Stimulated activated CD8-positive, alpha-beta memory T cell treated with anti-CD3 and anti-CD28 coated beads, Interleukin-4, amount 100 ng/mL, for 1 hour (primary cell): ENCODE results near the gene DONSON.
A peak's percentile ranks its signal among the peaks of the same experiment; 100 is the strongest.

Experiments
- DNase-seq, 2 donors: peaks; one replicate each; pipeline ENCODE4 v3.0.0-alpha.2; 2020; ENCODE audit warnings: low read depth in 2 of 2, low spot score in 1 of 2

DONSON gene

GRCh38 chr21:33542640-33543504 lies 45.6 kb downstream of the DONSON start, which contains the start of gene SON:
TSS of gene SON (plus strand) at chr21:33543038. CDS start at chr21:33543093, 55 bp downstream.
- DNase-seq = peak; percentile 94

DNA sequence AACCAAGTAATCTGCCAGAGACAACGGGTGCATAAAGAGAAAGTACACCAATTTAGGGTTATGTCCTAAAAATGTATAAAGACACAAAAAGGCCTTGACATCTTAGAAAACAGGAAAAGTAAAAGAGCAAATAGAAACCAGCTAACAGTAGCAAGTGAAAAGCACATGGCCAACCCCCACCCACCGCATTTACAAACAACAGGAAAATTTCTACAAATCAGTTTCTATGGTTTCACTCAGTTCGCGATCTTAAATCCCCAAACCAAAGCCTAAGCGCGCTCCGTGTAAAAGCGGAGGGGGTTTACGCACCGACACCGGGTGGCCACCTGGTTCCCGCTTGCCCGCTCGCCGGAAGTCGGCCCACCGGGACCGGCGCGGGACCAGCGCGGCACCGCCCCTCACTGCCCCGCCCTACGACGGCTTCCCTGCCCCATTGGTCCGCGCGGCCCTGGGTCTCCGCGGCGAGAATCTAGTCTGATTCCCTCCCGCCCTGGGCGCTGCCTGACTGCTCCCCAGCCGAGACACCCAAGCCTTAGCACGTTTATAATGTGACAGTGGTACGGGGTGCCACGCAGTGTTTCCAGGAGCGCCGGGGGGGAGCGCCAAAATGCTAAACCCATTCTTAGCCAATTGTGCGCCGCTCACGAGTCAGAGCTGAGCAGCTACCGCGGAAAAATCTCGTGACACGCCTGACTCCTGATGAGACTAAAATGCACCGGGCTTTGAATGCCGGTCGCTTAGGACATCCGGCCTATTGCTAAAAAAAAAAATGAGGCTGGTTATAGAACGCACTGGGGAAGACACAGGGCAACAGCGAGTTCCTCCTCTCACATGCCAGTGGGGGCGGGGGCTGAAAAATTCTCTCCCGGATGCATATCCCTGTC lies 46.5 kb downstream of the DONSON start, which contains the start of gene GART:
TSS of gene GART (minus strand) at position 362 of the 884 bp plus-strand sequence. CDS start 2,802 bp downstream, outside the sequence.
- peak; percentile 36 to 64 for DNase-seq

DNA sequence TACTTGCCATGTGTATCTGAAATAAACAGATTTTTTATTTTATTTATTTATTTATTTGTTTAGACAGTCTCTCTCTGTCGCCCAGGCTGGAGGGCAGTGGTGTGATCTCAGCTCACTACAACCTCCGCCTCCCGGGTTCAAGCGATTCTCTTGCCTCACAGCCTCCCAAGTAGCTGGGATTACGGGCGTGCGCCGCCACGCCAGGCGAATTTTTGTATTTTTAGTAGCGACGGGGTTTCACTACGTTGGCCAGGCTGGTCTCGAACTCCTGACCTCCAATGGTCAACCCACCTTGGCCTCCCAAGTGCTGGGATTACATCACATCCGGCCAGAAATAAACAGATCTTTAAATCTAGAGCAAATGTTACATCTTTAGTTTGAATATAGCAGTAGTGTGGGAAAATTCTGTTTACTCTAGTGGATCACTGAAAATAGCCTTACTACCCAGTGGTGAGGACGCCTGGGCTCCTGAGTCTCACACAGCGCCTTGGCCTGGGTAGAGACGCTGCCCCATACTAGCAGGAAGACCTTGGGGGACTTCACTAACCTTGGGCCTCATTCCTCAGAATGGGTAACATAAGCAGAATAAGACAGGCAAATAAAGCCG lies 47.3 kb downstream of the DONSON start:
- no peak for DNase-seq

DNA sequence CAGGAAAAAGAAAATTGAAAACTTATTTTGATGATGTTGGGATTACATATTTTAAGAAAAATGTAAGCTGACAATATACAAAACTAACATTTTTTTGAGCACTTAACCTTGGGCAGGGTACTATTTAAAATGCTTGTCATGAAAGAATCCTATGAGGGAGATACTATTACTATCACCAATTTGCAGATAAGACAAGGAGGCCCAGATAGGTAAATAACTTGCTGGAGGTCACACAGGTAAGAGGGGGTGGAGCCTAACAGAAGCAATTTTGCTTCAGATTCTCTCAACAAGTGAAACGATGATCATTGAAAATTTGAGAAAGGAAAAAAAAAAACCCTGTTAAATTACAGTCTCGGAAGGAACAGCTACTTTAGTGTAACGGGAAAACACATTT lies 47.8 kb downstream of the DONSON start:
- no peak for DNase-seq

GRCh38 chr21:33539616-33540015 lies 48.9 kb downstream of the DONSON start:
- DNase-seq = no peak

- DNase-seq = no peak
These were observed 51.3 kb downstream of the DONSON start for GRCh38 chr21:33537212-33537611.

DNA sequence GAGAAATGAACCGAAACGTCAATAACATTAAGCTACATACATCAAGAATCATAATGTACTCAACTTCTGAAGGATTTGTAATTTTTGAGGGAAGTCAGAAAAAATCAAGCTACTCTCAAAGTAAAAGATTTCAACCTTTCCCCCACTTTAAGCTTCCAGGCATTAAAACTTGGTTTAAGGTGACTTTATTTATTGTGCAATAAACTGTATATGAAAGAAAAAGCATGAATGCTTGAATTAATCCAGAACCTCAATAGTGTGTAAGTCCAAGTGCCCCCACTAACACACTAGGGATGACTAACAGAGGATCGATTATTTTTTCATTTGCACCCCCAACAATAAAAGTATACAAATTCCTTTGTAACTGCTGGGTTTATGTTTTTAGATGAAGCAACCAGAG lies 57.5 kb downstream of the DONSON start:
- DNase-seq = no peak
